ENCODE measurements around the gene ROR1.

ROR1 gene

DNA sequence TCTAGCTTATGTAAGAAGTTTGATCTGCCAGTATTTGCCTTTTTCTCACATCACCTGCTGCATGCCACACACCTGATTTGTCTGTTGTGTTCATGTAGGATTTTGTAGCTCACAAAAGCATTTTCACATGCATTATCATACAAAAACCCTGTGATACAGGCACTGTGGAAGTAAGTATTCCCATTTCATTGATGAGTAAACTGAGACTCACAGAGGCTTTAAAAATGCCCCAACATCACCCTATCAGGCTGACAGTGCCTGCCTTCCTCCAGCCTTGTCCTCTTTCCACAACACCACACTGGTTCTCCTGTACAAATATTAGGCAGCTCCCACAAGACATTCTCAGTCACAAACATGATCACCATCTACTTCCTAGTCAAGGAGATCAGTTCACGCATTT lies 343.7 kb downstream of the ROR1 start:
- in situ Hi-C loops (cut with MboI; ENCODE audit: low sequenced_read_pairs, unreplicated experiment): no loop called here
- TF ChIP-seq, protein P1, sequence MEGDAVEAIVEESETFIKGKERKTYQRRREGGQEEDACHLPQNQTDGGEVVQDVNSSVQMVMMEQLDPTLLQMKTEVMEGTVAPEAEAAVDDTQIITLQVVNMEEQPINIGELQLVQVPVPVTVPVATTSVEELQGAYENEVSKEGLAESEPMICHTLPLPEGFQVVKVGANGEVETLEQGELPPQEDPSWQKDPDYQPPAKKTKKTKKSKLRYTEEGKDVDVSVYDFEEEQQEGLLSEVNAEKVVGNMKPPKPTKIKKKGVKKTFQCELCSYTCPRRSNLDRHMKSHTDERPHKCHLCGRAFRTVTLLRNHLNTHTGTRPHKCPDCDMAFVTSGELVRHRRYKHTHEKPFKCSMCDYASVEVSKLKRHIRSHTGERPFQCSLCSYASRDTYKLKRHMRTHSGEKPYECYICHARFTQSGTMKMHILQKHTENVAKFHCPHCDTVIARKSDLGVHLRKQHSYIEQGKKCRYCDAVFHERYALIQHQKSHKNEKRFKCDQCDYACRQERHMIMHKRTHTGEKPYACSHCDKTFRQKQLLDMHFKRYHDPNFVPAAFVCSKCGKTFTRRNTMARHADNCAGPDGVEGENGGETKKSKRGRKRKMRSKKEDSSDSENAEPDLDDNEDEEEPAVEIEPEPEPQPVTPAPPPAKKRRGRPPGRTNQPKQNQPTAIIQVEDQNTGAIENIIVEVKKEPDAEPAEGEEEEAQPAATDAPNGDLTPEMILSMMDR (IDR thresholded peaks at IDR 0.05; ENCODE audit: borderline replicate concordance, control extremely low read depth, extremely low read depth, insufficient read depth, missing control alignments): no peak
- no peak for DNase-seq (ENCODE audit: low spot score)

DNA sequence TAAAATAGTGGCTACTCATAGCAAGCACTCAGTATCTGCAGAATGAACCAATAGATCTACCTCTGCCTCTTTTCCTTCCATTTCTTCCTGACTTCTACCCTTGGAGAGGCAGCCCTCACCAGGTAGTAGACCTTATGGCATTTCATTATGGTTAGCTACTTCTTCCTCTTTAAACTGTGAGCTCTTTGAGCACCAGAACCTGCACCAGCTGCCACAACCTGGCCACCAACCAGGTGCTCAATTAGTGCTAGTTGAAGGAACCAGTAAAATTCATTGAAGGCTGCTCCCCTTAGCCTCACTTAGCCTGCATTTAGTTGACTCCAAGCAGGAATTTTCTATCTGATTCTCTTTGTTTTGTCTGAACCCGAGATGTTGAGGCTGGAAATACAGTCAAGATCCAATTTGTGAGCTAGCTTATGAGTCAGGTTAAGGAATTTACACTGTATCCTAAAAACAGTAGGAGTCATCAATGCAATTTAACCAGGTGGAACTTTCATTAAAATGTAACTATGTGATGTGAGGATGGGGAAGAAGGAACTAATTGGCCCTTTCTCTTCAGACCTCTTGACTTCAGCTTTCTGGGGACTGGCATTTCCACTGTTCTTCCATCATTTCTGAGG lies 348.1 kb downstream of the ROR1 start:
- in situ Hi-C loops (cut with MboI; ENCODE audit: low sequenced_read_pairs, unreplicated experiment): no loop called here
- no peak for DNase-seq (ENCODE audit: low spot score)
- TF ChIP-seq, protein P1 (IDR thresholded peaks at IDR 0.05; ENCODE audit: borderline replicate concordance, control extremely low read depth, extremely low read depth, insufficient read depth, missing control alignments): no peak

DNA sequence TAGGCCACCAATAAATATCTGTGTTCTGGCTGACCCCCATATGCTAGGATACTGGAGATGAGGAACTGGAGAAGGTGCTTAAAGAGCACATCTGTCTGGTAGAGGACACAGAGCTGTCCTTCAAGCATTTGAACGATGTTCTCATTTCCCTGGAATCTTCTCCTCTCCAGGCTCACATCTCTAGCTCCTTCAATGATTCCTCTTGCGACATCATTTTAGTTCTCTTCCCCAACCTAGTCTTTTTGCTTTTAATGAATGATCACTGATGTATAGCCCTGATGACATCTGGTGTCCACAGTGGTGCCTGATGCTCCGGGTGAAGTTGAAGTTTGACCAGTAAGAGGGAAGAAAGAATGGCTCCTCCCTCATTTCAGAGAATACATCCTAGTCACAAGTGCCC lies 348.8 kb downstream of the ROR1 start:
- no peak for DNase-seq (ENCODE audit: low spot score)
- TF ChIP-seq, protein P1 (IDR thresholded peaks at IDR 0.05; ENCODE audit: borderline replicate concordance, control extremely low read depth, extremely low read depth, insufficient read depth, missing control alignments): no peak
- in situ Hi-C loops (cut with MboI; ENCODE audit: low sequenced_read_pairs, unreplicated experiment): no loop called here

GRCh38 chr1:64124704-64125440 lies 351.1 kb downstream of the ROR1 start:
- in situ Hi-C loops (cut with MboI; ENCODE audit: low sequenced_read_pairs, unreplicated experiment): loop anchor here (25.0 kb wide), 1 partner anchor 513 kb away; no protein-coding TSS in a partner anchor
- TF ChIP-seq, protein P1 (IDR thresholded peaks at IDR 0.05; ENCODE audit: borderline replicate concordance, control extremely low read depth, extremely low read depth, insufficient read depth, missing control alignments): no peak
- no peak for DNase-seq (ENCODE audit: low spot score)

DNA sequence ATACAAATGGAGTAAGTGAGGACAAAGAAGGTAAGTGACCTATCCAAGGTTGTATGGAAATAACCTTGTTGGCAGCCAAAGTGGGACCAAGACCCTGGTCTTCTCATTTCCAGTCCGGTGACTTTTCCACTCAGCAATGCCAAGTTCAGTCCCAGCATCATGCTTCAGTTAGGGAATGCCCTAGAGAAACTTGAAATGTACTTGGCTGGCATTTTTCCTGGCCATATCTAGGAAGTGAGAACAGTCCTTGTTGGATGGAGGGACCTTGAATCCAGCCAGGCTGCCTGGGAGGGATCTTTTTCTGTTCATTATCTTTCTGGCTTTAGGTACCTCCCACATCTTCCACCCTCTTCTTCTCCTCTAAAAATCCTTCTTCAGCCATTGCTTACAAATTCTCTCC lies 352.8 kb downstream of the ROR1 start:
- TF ChIP-seq, protein P1 (IDR thresholded peaks at IDR 0.05; ENCODE audit: borderline replicate concordance, control extremely low read depth, extremely low read depth, insufficient read depth, missing control alignments): no peak
- in situ Hi-C loops (cut with MboI; ENCODE audit: low sequenced_read_pairs, unreplicated experiment): loop anchor here (25.0 kb wide), 1 partner anchor 514 kb away; no protein-coding TSS in a partner anchor
- no peak for DNase-seq (ENCODE audit: low spot score)

- in situ Hi-C loops (cut with MboI; ENCODE audit: low sequenced_read_pairs, unreplicated experiment): loop anchor here (25.0 kb wide), 1 partner anchor 515 kb away; no protein-coding TSS in a partner anchor
- no peak for DNase-seq (ENCODE audit: low spot score)
- TF ChIP-seq, protein P1 (IDR thresholded peaks at IDR 0.05; ENCODE audit: borderline replicate concordance, control extremely low read depth, extremely low read depth, insufficient read depth, missing control alignments): no peak
These were observed 353.5 kb downstream of the ROR1 start for GRCh38 chr1:64127297-64127696.
